ENCODE results near the gene CLIP4.

The CLIP4 gene

GRCh38 chr2:29187926-29188325, 72.7 kb downstream of the CLIP4 start:
- H3K4me3 ChIP-seq (ENCODE audit: low read depth in 1 of 2, low read length in 2 of 2) = no peak overlapping the region
- ATAC-seq (ENCODE audit: insufficient read depth, low read depth) (no peak), DNase-seq (no peak)
- no peaks in the 10 kb centered on the region for H3K79me2 ChIP-seq (ENCODE audit: insufficient read depth, low read length)
- H3K36me3 ChIP-seq (ENCODE audit: insufficient read depth, low read length) = no peaks in the 10 kb centered on the region
- H3K9ac ChIP-seq (ENCODE audit: low read depth, low read length) = no peak overlapping the region
- no peaks in the 10 kb centered on the region for H3K27me3 ChIP-seq (ENCODE audit: insufficient read depth, low read length, poor library complexity)
- H3K27ac ChIP-seq (ENCODE audit: low read length) = no peak overlapping the region
- no peaks in the 10 kb centered on the region for H3K4me1 ChIP-seq (ENCODE audit: insufficient read depth, low read length)
- TF ChIP-seq, protein P1, sequence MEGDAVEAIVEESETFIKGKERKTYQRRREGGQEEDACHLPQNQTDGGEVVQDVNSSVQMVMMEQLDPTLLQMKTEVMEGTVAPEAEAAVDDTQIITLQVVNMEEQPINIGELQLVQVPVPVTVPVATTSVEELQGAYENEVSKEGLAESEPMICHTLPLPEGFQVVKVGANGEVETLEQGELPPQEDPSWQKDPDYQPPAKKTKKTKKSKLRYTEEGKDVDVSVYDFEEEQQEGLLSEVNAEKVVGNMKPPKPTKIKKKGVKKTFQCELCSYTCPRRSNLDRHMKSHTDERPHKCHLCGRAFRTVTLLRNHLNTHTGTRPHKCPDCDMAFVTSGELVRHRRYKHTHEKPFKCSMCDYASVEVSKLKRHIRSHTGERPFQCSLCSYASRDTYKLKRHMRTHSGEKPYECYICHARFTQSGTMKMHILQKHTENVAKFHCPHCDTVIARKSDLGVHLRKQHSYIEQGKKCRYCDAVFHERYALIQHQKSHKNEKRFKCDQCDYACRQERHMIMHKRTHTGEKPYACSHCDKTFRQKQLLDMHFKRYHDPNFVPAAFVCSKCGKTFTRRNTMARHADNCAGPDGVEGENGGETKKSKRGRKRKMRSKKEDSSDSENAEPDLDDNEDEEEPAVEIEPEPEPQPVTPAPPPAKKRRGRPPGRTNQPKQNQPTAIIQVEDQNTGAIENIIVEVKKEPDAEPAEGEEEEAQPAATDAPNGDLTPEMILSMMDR (IDR thresholded peaks at IDR 0.05; ENCODE audit: borderline replicate concordance, extremely low read depth, low read length, poor library complexity, severe bottlenecking) = no peak
- TF ChIP-seq EZH2 (IDR thresholded peaks at IDR 0.05; ENCODE audit: borderline replicate concordance, low read depth, low read length, severe bottlenecking) = no peak
- H2AFZ ChIP-seq (ENCODE audit: low read depth, low read length) = no peak overlapping the region
- H3K4me2 ChIP-seq (ENCODE audit: insufficient read depth, low read length) = no peak overlapping the region
- H3K9me3 ChIP-seq (ENCODE audit: insufficient read depth, low read length, severe bottlenecking) = no peaks in the 10 kb centered on the region
- H4K20me1 ChIP-seq (ENCODE audit: insufficient read depth, low read length) = no peaks in the 10 kb centered on the region

DNA sequence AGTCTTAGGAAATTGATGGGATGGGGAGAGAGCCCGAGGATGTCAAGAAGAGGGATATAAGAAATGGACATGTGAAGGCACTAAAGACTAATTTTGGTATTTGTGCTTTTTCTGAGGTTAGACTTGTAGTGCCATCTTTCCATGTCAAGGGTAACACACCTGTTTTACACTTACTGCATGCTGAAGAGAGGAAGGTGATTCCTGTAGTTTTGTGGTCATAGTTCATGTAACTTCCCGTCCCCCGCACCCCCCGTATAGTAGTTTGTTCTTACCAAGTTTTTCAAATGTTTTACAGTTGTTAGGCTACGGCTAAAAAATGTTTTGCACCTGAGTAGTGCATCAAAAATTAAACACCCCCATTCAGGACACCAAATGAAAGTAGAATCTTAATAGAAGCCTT, 73.8 kb downstream of the CLIP4 start:
- no peak for ATAC-seq (ENCODE audit: insufficient read depth, low read depth)
- no peak overlapping the region for H3K4me2 ChIP-seq (ENCODE audit: insufficient read depth, low read length)
- H3K4me1 ChIP-seq (ENCODE audit: insufficient read depth, low read length) = no peaks in the 10 kb centered on the region
- H3K79me2 ChIP-seq (ENCODE audit: insufficient read depth, low read length) = no peaks in the 10 kb centered on the region
- H3K36me3 ChIP-seq (ENCODE audit: insufficient read depth, low read length) = no peaks in the 10 kb centered on the region
- no peak overlapping the region for H3K27ac ChIP-seq (ENCODE audit: low read length)
- no peaks in the 10 kb centered on the region for H3K27me3 ChIP-seq (ENCODE audit: insufficient read depth, low read length, poor library complexity)
- no peaks in the 10 kb centered on the region for H4K20me1 ChIP-seq (ENCODE audit: insufficient read depth, low read length)
- DNase-seq = no peak
- H3K9ac ChIP-seq (ENCODE audit: low read depth, low read length) = no peak overlapping the region
- no peak overlapping the region for H2AFZ ChIP-seq (ENCODE audit: low read depth, low read length)
- no peaks in the 10 kb centered on the region for H3K9me3 ChIP-seq (ENCODE audit: insufficient read depth, low read length, severe bottlenecking)
- no peak overlapping the region for H3K4me3 ChIP-seq (ENCODE audit: low read depth in 1 of 2, low read length in 2 of 2)
- TF ChIP-seq EZH2 (IDR thresholded peaks at IDR 0.05; ENCODE audit: borderline replicate concordance, low read depth, low read length, severe bottlenecking) = no peak
- TF ChIP-seq, protein P1 (IDR thresholded peaks at IDR 0.05; ENCODE audit: borderline replicate concordance, extremely low read depth, low read length, poor library complexity, severe bottlenecking) = no peak

GRCh38 chr2:29191817-29192216, 76.6 kb downstream of the CLIP4 start:
- Histone ChIP-seq H2AFZ (ENCODE audit: low read depth, low read length) (no peak overlapping the region), H3K9me3 (ENCODE audit: insufficient read depth, low read length, severe bottlenecking) (no peaks in the 10 kb centered on the region)

More at GRCh38 chr2:29191817-29192216, 76.6 kb downstream of the CLIP4 start:
- no peak for TF ChIP-seq EZH2 (IDR thresholded peaks at IDR 0.05; ENCODE audit: borderline replicate concordance, low read depth, low read length, severe bottlenecking)
- TF ChIP-seq, protein P1 (IDR thresholded peaks at IDR 0.05; ENCODE audit: borderline replicate concordance, extremely low read depth, low read length, poor library complexity, severe bottlenecking) = no peak
- Histone ChIP-seq H3K4me2 (ENCODE audit: insufficient read depth, low read length) (no peak overlapping the region), H3K4me3 (ENCODE audit: low read depth in 1 of 2, low read length in 2 of 2) (no peak overlapping the region), H3K9ac (ENCODE audit: low read depth, low read length) (no peak overlapping the region), H3K36me3 (ENCODE audit: insufficient read depth, low read length) (no peaks in the 10 kb centered on the region), H3K27ac (ENCODE audit: low read length) (no peak overlapping the region), H3K79me2 (ENCODE audit: insufficient read depth, low read length) (no peaks in the 10 kb centered on the region), H3K4me1 (ENCODE audit: insufficient read depth, low read length) (no peaks in the 10 kb centered on the region), H3K27me3 (ENCODE audit: insufficient read depth, low read length, poor library complexity) (peaks cover 3% of the 10 kb centered on the region), H4K20me1 (ENCODE audit: insufficient read depth, low read length) (no peaks in the 10 kb centered on the region)
- no peak for DNase-seq
- ATAC-seq (ENCODE audit: insufficient read depth, low read depth) = no peak

All from DND-41 (cell line).